IMR-90 (cell line): ENCODE data around the gene UQCRFS1. TPM values are rescaled to one million over a fixed set of nuclear protein-coding genes. Genes with fewer than 3 reads are reported as not detected.
A peak's percentile ranks its signal among the peaks of the same experiment; 100 is the strongest.
"Not testable (repeated sequence)": the region's sequence is repeated elsewhere in the genome, so short reads cannot be mapped to it uniquely, and the experiment has no call there.

ENCODE experiments used
- ATAC-seq: fragments of 200-7000 bp; cut with Tn5 transposase; 2 replicates; pipeline ENCODE4 v1.9.1; 2020; ENCODE audit warnings: low read depth, mild to moderate bottlenecking, moderate library complexity
- BruUV-seq: library from RNA; stranded (reverse); fragments of 400-500 nt; replicated peaks from 2 replicates; lab custom pipeline; 2021; lab: Mats Ljungman, UMichigan
- CTCF ChIA-PET: fragments of 300-600 bp; formaldehyde crosslinking; extraction: SDS; loops from one replicate; lab custom pipeline; 2021; ENCODE audit warnings: antibody characterized with exemption; lab: Yijun Ruan, JAX
- POLR2A ChIA-PET: fragments of 300-600 bp; sonication (Branson Sonifier 250); formaldehyde crosslinking; loops from one replicate; lab custom pipeline; 2022; ENCODE audit warnings: antibody characterized with exemption; ENCODE audit not compliant: unreplicated experiment; lab: Charles Lee
- DNase-seq: peaks from one replicate; pipeline ENCODE4 v3.0.0; 2013
- H2AFZ ChIP-seq: replicated peaks from 2 replicates; pipeline ENCODE3; 2013; ENCODE audit warnings: low read length, mild to moderate bottlenecking; ENCODE audit not compliant: poor library complexity
- H2AK5ac ChIP-seq: 2 replicates; pipeline ENCODE4 v1.6.1; 2013; ENCODE audit warnings: low read depth, low read length, inconsistent platforms
- H2AK9ac ChIP-seq: replicated peaks from 2 replicates; pipeline ENCODE3; 2013; ENCODE audit warnings: mild to moderate bottlenecking, low read depth, low read length, moderate library complexity; ENCODE audit not compliant: poor library complexity
- H2BK120ac ChIP-seq: 2 replicates; pipeline ENCODE4 v1.6.1; 2013; ENCODE audit warnings: low read depth, low read length, inconsistent platforms
- H2BK15ac ChIP-seq: 3 replicates; pipeline ENCODE4 v1.6.1; 2013; ENCODE audit warnings: low read depth, low read length, inconsistent platforms
- H2BK20ac ChIP-seq: 2 replicates; pipeline ENCODE4 v1.6.1; 2013; ENCODE audit warnings: low read depth, mild to moderate bottlenecking, inconsistent platforms, low read length, moderate library complexity
- H2BK5ac ChIP-seq: 2 replicates; pipeline ENCODE4 v1.6.1; 2013; ENCODE audit warnings: mild to moderate bottlenecking, low read depth, low read length, inconsistent platforms; ENCODE audit not compliant: poor library complexity, severe bottlenecking
- H3K14ac ChIP-seq: replicated peaks from 2 replicates; pipeline ENCODE4 v1.6.1; 2013; ENCODE audit warnings: low read depth, low read length, inconsistent platforms
- H3K18ac ChIP-seq: 2 replicates; pipeline ENCODE4 v1.6.1; 2013; ENCODE audit warnings: low read depth, low read length, control low read depth
- H3K23ac ChIP-seq: 2 replicates; pipeline ENCODE4 v1.6.1; 2013; ENCODE audit warnings: low read depth, low read length, inconsistent platforms
- H3K27ac ChIP-seq: 2 replicates; pipeline ENCODE4 v1.5.1; 2013; ENCODE audit warnings: mild to moderate bottlenecking, control low read depth, low read length; ENCODE audit not compliant: insufficient read depth
- H3K27me3 ChIP-seq: 2 replicates; pipeline ENCODE4 v1.6.1; 2013; ENCODE audit warnings: low read length; ENCODE audit not compliant: control insufficient read depth, insufficient read depth
- H3K36me3 ChIP-seq: 2 replicates; pipeline ENCODE4 v1.6.1; 2013; ENCODE audit warnings: low read length, mixed read lengths; ENCODE audit not compliant: control insufficient read depth, insufficient read depth
- H3K4ac ChIP-seq: 2 replicates; pipeline ENCODE4 v1.6.1; 2013; ENCODE audit warnings: low read depth, low read length, inconsistent platforms
- H3K4me1 ChIP-seq: 2 replicates; pipeline ENCODE4 v1.6.1; 2013; ENCODE audit warnings: low read length, mixed read lengths; ENCODE audit not compliant: control insufficient read depth, insufficient read depth
- H3K4me2 ChIP-seq: 2 replicates; pipeline ENCODE4 v1.6.1; 2013; ENCODE audit warnings: low read depth, mild to moderate bottlenecking, control low read depth, low read length, moderate library complexity
- H3K4me3 ChIP-seq: 2 replicates; pipeline ENCODE4 v1.5.1; 2013; ENCODE audit warnings: low read depth, mild to moderate bottlenecking, control low read depth, low read length, moderate library complexity; ENCODE audit not compliant: insufficient read depth
- H3K56ac ChIP-seq: 2 replicates; pipeline ENCODE4 v1.6.1; 2013; ENCODE audit warnings: low read length, inconsistent platforms; ENCODE audit not compliant: insufficient read depth; ENCODE audit errors: extremely low read depth
- H3K79me1 ChIP-seq, 2 experiments: 2 replicates each; pipeline ENCODE4 v1.6.1; 2013; ENCODE audit warnings: low read length in 2 of 2, inconsistent platforms in 1 of 2, low read depth in 1 of 2
- H3K9ac ChIP-seq: 2 replicates; pipeline ENCODE4 v1.6.1; 2013; ENCODE audit warnings: low read depth, low read length, control low read depth
- H3K9me1 ChIP-seq: 2 replicates; pipeline ENCODE4 v1.6.1; 2013; ENCODE audit warnings: low read length, inconsistent platforms; ENCODE audit not compliant: insufficient read depth
- H3K9me3 ChIP-seq: 2 replicates; pipeline ENCODE4 v1.6.1; 2013; ENCODE audit warnings: low read length; ENCODE audit not compliant: control insufficient read depth, insufficient read depth
- H4K20me1 ChIP-seq: 2 replicates; pipeline ENCODE4 v1.6.1; 2013; ENCODE audit warnings: low read length, inconsistent platforms; ENCODE audit not compliant: insufficient read depth
- H4K5ac ChIP-seq: 2 replicates; pipeline ENCODE4 v1.6.1; 2013; ENCODE audit warnings: mild to moderate bottlenecking, low read depth, low read length, control low read depth
- H4K8ac ChIP-seq, 2 experiments: 2 replicates each; pipeline ENCODE4 v1.6.1; 2013; ENCODE audit warnings: low read depth in 2 of 2, low read length in 2 of 2, control low read depth in 1 of 2, inconsistent platforms in 1 of 2
- H4K91ac ChIP-seq: 2 replicates; pipeline ENCODE4 v1.6.1; 2013; ENCODE audit warnings: low read depth, low read length, inconsistent platforms; ENCODE audit not compliant: insufficient read depth
- BHLHE40 ChIP-seq: fragments of 150-350 bp; IDR thresholded peaks from 2 replicates; pipeline ENCODE4 v1.6.1; 2016; ENCODE audit warnings: mild to moderate bottlenecking, low read depth, low read length
- MXI1 ChIP-seq: IDR thresholded peaks from 2 replicates; pipeline ENCODE4 v1.6.1; 2012; ENCODE audit warnings: low read depth, mild to moderate bottlenecking, low read length, moderate library complexity, borderline replicate concordance
- POLR2A ChIP-seq: IDR thresholded peaks from 2 replicates; pipeline ENCODE4 v1.6.1; 2012; ENCODE audit warnings: mild to moderate bottlenecking, low read depth, low read length
- WGBS, 2 experiments: methylation state at CpG; one replicate each; pipeline versions ENCODE4 v1.1.5 to v1.1.7; 2013; ENCODE audit warnings: missing lambda C conversion rate in 2 of 2; ENCODE audit not compliant: insufficient read length in 1 of 2; ENCODE audit errors: extremely low coverage in 2 of 2; 5-methylcytosine and 5-hydroxymethylcytosine counted together
- dilution Hi-C: fragments of 300-500 bp; cut with HindIII; formaldehyde crosslinking; loops from one replicate; pipeline ENCODE4 v1.14.3; 2018; ENCODE audit warnings: low sequenced_read_pairs; ENCODE audit not compliant: unreplicated experiment
- in situ Hi-C: fragments of 300-500 bp; cut with MboI; formaldehyde crosslinking; loops from 3 replicates; pipeline ENCODE4 v1.14.3; 2019; ENCODE audit warnings: low sequenced_read_pairs, inconsistent platforms, mixed read lengths
- intact Hi-C: fragments of 100-400 bp; cut with micrococcal nuclease; formaldehyde crosslinking; loops from 2 replicates; pipeline ENCODE4 v1.10.0; 2022
- polyA plus RNA-seq, 3 experiments: library from polyadenylated mRNA; depleted of rRNA; stranded (reverse); fragments of >200 nt; gene quantifications; 2 replicates each; pipeline ENCODE4 v1.2.3, GENCODE V29; 2012; ENCODE audit warnings: low replicate concordance in 1 of 3
- total RNA-seq: library from RNA; depleted of rRNA; stranded (reverse); fragments of >200 nt; gene quantifications from 2 replicates; pipeline ENCODE4 v1.2.3, GENCODE V29; 2012

The UQCRFS1 gene
- total and polyA plus RNA-seq, 2 of the 4 experiments (the other 2 are of a cell fraction): 37.1 to 43.8 TPM

DNA sequence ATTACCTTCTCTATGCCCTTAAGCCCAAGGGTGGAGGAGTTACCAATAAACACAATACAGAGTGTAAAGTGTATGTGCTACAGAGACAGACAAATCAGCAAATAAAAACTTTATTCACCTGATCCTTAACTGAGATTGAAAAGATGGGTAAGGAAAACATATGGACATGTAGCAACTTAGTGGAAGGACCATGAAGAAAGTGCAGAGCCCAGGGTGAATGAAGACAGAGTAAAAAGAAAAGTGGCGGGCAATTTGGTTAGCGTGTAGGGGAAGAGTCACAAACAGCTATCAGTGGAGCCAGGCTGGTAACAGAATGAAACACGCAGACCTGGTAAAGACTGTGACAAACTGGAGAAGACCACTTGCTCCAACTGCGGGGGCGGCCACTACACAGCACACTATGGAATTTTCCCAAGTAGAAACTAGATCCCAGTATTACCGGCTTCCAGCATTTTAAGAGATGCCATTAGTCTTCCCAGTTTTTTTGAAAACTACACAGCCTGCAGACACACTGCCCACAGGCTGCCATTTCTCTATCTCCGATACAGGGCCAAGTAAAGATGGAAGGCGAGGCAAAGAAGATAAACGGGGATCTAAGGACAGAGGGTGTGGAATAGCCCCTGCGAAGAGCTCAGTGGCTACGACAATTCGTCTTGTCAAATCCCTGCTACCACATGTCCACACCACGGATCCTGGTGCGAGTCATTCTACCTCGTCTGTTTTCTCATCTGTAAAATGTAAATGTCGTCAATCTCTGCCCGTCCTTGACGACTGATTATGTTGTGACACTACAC lies 1.2 kb downstream of the UQCRFS1 start:
- Histone ChIP-seq H3K4me1 (peaks cover 2% of the 10 kb centered on the region; the same call in 1 of the 2 replicates), H3K4ac (no peak overlapping the region), H3K79me1 (peaks cover 5 to 10% of the 10 kb centered on the region in 2 experiments; a peak in 2 of 4 replicates), H2BK20ac (no peak overlapping the region), H3K36me3 (peaks cover 3% of the 10 kb centered on the region), H3K4me2 (peak overlapping the region; percentile 100), H4K8ac (peak overlapping the region; percentile 57 to 78; a peak in 3 of 4 replicates), H3K14ac (peak overlapping the region; percentile 18; the same call in 1 of the 2 replicates), H3K56ac (no peak overlapping the region), H2AK9ac (peak overlapping the region; percentile 8), H3K9ac (peak overlapping the region; percentile 99), H2AK5ac (no peak overlapping the region), H3K9me3 (no peaks in the 10 kb centered on the region), H2AFZ (no peak overlapping the region), H3K9me1 (no peaks in the 10 kb centered on the region; the same call in 1 of the 2 replicates), H2BK15ac (no peak overlapping the region), H3K27ac (peak overlapping the region; percentile 1; the same call in 1 of the 2 replicates), H4K20me1 (peaks cover 21% of the 10 kb centered on the region), H2BK5ac (peak overlapping the region; percentile 32), H3K18ac (no peak overlapping the region), H3K27me3 (no peaks in the 10 kb centered on the region; the same call in none of the 2 replicates), H2BK120ac (no peak overlapping the region), H4K91ac (no peak overlapping the region), H4K5ac (peak overlapping the region; percentile 4; the same call in 1 of the 2 replicates), H3K4me3 (peak overlapping the region; percentile 100), H3K23ac (peak overlapping the region; percentile 72; the same call in 1 of the 2 replicates)
- ChIA-PET POLR2A (no interaction called here), CTCF (no interaction called here)
- 100% methylated on average over 1 of the region's 18 CpGs; no CpG with 5 or more reads in 1 of the 2 experiments for WGBS, 2 experiments
- dilution Hi-C loops (no loop called here), in situ Hi-C loops (no loop called here), intact Hi-C loops (loop anchor here (5.0 kb wide), 1 partner anchor 396 kb away; the partner anchor contains the start of gene POP4)
- TF ChIP-seq POLR2A (0 out of 2 replicates have a peak, but pooled peaks have one; percentile 5), BHLHE40 (no peak), MXI1 (peak; percentile 49; the same call in 1 of the 2 replicates)
- DNase-seq: peak; percentile 12
- no peak for ATAC-seq
- BruUV-seq: TSS peak; percentile 36

DNA sequence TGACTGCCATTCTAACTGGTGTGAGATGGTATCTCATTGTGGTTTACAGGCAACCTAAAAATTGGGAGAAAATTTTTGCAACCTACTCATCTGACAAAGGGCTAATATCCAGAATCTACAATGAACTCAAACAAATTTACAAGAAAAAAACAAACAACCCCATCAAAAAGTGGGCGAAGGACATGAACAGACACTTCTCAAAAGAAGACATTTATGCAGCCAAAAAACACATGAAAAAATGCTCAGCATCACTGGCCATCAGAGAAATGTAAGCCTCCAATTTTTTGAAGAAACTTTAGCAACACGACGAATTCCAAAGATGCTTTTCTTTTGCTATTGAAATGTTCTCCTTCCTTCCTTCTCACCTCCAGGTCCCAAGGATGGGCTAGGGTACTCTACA lies 1.9 kb downstream of the UQCRFS1 start:
- in situ Hi-C loops, H3K56ac ChIP-seq, H2BK20ac ChIP-seq, H3K9ac ChIP-seq, CTCF ChIA-PET, ATAC-seq, POLR2A ChIA-PET, H3K4me2 ChIP-seq, DNase-seq, H4K8ac ChIP-seq, H2AK5ac ChIP-seq, H4K5ac ChIP-seq, H2BK5ac ChIP-seq, H3K4ac ChIP-seq, H2AK9ac ChIP-seq, H2BK15ac ChIP-seq, H3K9me1 ChIP-seq, H3K36me3 ChIP-seq, H4K91ac ChIP-seq, H3K23ac ChIP-seq, H3K4me3 ChIP-seq, H3K18ac ChIP-seq, H3K27ac ChIP-seq, H3K4me1 ChIP-seq, H3K27me3 ChIP-seq, H2BK120ac ChIP-seq, dilution Hi-C loops, BruUV-seq, H3K14ac ChIP-seq, H3K9me3 ChIP-seq, H2AFZ ChIP-seq: not testable (repeated sequence)
- Histone ChIP-seq H3K79me1 (peaks cover 7 to 17% of the 10 kb centered on the region in 2 experiments; a peak in 3 of 4 replicates), H4K20me1 (peaks cover 26% of the 10 kb centered on the region)
- intact Hi-C loops: loop anchor here (5.0 kb wide), 1 partner anchor 396 kb away; the partner anchor contains the start of gene POP4
- WGBS, 2 experiments: no CpG with 5 or more reads among the region's 3 CpGs
